Neural crest cell (in vitro differentiated cells): ENCODE results near the gene PCIF1. TPM values are rescaled to one million over a fixed set of nuclear protein-coding genes. Genes with fewer than 3 reads are reported as not detected.

ENCODE experiments used
- DNase-seq: peaks from one replicate; pipeline ENCODE4 v3.0.0; 2021; ENCODE audit warnings: low read depth, mixed read lengths, low spot score
- H3K27ac Mint-ChIP-seq: one replicate; pipeline ENCODE4 v1.8.0; 2021; ENCODE audit warnings: mild to moderate bottlenecking, mixed read lengths; ENCODE audit not compliant: unreplicated experiment
- H3K27me3 Mint-ChIP-seq: 2 replicates; pipeline ENCODE4 v1.8.0; 2021; ENCODE audit warnings: low read depth, mild to moderate bottlenecking, mixed read lengths
- H3K36me3 Mint-ChIP-seq: 2 replicates; pipeline ENCODE4 v1.8.0; 2021; ENCODE audit warnings: low read depth, mild to moderate bottlenecking, mixed read lengths
- H3K4me1 Mint-ChIP-seq: 2 replicates; pipeline ENCODE4 v1.8.0; 2021; ENCODE audit warnings: mixed read lengths
- H3K4me3 Mint-ChIP-seq: one replicate; pipeline ENCODE4 v1.8.0; 2021; ENCODE audit warnings: mild to moderate bottlenecking, mixed read lengths
- H3K9me3 Mint-ChIP-seq: 2 replicates; pipeline ENCODE4 v1.8.0; 2021; ENCODE audit warnings: mixed read lengths
- CTCF ChIP-seq: fragments of 200-600 bp; sonication (generic); conservative IDR thresholded peaks from 2 replicates; pipeline ENCODE4 v1.5.0; 2021; ENCODE audit warnings: antibody characterized with exemption, mild to moderate bottlenecking
- total RNA-seq: library from RNA; stranded (reverse); gene quantifications from 2 replicates; pipeline ENCODE4 v1.2.1, GENCODE V29; 2021

PCIF1 gene
- total RNA-seq, 1 donor from 2014 or later = 36.5 TPM

- Mint-ChIP-seq H3K4me3 (no peak overlapping the region), H3K36me3 (peaks cover 2% of the 10 kb centered on the region), H3K27me3 (peaks cover 2% of the 10 kb centered on the region), H3K9me3 (no peaks in the 10 kb centered on the region), H3K4me1 (peaks cover 16% of the 10 kb centered on the region), H3K27ac (no peak overlapping the region)
- TF ChIP-seq CTCF = no peak
- DNase-seq = no peak
Measured at GRCh38 chr20:45967551-45968080, 33.1 kb downstream of the PCIF1 start.

GRCh38 chr20:45968081-45968671 lies 33.7 kb downstream of the PCIF1 start:
- no peak for DNase-seq
- H3K9me3 Mint-ChIP-seq = no peaks in the 10 kb centered on the region
- TF ChIP-seq CTCF = no peak
- H3K4me1 Mint-ChIP-seq = peaks cover 17% of the 10 kb centered on the region
- H3K4me3 Mint-ChIP-seq = no peak overlapping the region
- H3K27me3 Mint-ChIP-seq = peaks cover 2% of the 10 kb centered on the region
- no peak overlapping the region for H3K27ac Mint-ChIP-seq
- no peaks in the 10 kb centered on the region for H3K36me3 Mint-ChIP-seq

GRCh38 chr20:45968801-45969711 lies 34.6 kb downstream of the PCIF1 start:
- Mint-ChIP-seq H3K4me1 (peaks cover 17% of the 10 kb centered on the region), H3K27ac (peak overlapping the region; percentile 35), H3K27me3 (peaks cover 2% of the 10 kb centered on the region), H3K36me3 (no peaks in the 10 kb centered on the region), H3K4me3 (no peak overlapping the region), H3K9me3 (no peaks in the 10 kb centered on the region)
- no peak for TF ChIP-seq CTCF
- no peak for DNase-seq

GRCh38 chr20:45969712-45970634 lies 35.5 kb downstream of the PCIF1 start:
- TF ChIP-seq CTCF = peak; percentile 69
- no peaks in the 10 kb centered on the region for H3K36me3 Mint-ChIP-seq
- H3K27ac Mint-ChIP-seq = peak overlapping the region; percentile 63
- DNase-seq = no peak
- peaks cover 5% of the 10 kb centered on the region for H3K27me3 Mint-ChIP-seq
- peak overlapping the region; percentile 87 for H3K4me3 Mint-ChIP-seq
- H3K9me3 Mint-ChIP-seq = no peaks in the 10 kb centered on the region
- peaks cover 17% of the 10 kb centered on the region for H3K4me1 Mint-ChIP-seq
